NCI-H526 (cell line): Measurements from ENCODE around the gene PLSCR3.

ENCODE experiments used
- DNase-seq, 2 experiments: peaks; one replicate each; lab custom pipeline; 2025; lab: John Stamatoyannopoulos, UW

Gene PLSCR3

DNA sequence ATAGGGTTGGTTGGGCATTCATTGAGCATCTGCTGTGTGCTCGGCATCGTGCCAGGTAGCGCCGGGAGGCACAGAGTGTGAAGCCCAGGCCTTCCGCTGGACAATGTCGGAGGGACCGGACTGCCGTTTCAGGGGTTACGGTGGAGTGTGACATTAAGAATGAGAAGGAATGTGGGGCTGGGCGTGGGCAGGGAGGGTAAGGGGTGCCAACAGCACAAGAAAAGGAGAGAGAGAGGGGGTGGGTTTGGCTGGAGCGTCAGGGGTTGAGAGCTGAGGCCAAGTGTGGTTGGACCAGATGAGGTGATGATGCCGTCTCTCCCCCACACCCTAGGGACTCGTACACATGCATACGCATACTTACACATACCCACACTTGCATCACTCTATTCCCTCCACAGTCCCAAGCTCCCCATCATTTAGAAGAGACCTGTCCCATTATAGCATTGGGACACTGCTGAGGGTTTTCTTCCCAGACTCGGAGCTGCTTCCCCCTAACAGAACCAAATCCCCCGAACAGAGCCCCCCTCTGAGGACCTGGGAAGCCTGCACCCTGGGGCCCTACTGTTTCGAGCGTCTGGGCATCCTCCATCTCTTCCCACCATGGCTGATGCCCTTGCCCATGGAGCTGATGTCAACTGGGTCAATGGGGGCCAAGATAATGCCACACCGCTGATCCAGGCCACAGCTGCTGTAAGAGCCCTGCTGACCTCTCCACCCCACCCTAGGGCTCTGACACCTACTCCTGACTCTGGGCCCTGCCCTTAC lies 45.7 kb downstream of the PLSCR3 start:
- no peak for DNase-seq

DNA sequence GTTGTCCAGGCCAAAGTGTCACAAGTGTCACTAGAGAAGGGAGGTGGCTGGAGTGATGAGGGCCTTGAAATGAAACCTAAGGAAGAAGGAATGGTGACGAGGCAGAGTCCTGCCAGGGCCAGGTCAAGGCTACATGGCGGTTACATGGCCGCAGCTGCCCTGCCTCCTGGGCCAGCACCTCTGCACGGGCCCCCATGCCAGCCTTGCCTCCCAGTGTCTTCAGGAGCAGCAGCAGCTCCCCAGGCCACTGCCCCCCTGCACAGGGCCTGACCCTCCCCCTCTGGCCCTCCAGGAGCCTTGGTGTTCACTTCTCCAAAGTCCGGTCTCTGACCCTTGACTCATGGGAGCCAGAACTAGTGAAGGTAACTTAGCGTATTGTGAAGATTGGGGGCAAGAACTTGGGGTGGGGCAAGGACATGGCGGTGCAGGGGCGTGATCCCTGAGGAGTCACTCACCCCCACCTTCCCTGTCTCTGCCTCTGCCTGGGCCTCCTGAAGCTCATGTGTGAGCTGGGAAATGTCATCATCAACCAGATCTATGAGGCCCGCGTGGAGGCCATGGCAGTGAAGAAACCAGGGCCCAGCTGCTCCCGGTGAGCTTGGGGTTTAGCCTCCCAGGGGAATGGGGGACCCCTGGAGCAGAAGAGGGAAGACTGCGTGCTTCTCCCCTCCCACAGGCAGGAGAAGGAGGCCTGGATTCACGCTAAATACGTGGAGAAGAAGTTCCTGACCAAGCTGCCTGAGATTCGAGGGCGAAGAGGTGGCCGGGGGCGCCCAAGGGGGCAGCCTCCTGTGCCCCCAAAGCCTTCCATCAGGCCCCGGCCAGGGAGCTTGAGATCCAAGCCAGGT lies 46.5 kb downstream of the PLSCR3 start:
- no peak for DNase-seq

DNA sequence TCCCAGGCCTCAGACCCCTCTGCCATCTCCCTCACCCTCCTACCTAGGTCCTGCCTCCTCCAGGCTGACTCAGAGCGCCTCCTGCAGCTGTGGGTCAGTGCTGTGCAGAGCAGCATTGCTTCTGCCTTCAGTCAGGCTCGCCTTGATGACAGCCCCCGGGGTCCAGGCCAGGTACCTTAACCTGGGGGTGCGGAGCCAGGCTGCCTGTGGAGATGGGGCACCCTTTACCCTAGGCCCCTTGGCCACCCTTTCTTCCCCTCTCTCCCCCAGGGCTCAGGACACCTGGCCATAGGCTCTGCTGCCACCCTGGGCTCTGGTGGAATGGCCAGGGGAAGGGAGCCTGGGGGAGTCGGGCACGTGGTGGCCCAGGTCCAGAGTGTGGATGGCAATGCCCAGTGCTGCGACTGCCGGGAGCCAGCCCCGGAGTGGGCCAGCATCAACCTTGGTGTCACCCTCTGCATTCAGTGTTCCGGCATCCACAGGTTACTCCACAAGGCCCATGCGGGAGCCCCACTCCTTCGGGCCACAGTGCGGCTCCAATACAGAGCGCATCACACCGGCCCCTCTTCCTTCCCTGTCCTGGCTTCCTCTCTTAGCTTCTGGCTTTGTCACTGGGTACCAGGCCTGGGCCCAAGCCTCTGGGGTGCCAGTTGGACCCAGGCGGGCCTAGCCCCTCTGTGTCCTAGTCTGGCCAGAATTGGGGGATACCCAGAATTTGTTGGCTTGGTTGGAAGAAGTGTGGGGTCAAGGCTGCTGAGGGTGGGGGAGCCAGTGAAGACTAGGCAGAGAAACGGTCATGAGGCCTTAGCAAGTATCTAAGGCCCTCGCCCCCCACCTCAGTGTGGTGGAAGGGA lies 47.3 kb downstream of the PLSCR3 start:
- no peak for DNase-seq

DNA sequence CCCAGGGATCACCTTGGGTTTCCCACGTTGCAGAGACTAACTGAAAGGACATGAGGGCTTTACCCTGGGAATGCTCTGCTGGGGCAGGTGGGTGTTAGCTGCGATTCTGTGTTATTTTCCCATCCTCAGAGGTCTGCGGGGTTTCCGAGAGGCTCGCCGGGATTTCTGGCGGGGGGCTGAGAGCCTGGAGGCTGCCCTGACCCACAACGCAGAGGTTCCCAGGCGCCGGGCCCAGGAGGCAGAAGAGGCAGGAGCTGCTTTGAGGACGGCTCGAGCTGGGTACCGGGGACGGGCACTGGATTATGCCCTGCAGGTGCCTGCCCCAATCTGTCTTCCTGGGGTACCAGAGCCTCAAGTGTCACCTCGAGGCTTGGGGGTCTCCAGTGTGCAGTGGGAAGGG lies 51.1 kb downstream of the PLSCR3 start:
- DNase-seq = no peak

DNA sequence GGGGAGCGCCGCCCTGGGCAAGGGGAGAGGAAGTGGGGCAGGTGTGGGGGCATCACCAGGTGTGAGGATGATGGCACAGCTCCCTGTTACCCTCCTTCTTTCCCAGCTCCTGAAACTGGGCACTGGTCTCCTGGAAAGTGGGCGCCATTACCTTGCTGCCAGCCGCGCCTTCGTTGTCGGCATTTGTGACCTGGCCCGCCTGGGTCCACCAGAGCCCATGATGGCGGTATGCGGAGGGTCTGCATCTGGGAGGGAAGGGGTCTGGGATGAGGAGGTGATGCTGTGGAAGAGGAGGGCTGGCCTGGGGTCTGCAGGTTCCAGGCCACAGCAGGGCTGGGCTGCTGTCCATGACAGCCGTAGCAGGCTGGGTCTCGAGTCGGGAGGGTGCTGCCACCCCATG lies 52.5 kb downstream of the PLSCR3 start:
- no peak for DNase-seq

DNA sequence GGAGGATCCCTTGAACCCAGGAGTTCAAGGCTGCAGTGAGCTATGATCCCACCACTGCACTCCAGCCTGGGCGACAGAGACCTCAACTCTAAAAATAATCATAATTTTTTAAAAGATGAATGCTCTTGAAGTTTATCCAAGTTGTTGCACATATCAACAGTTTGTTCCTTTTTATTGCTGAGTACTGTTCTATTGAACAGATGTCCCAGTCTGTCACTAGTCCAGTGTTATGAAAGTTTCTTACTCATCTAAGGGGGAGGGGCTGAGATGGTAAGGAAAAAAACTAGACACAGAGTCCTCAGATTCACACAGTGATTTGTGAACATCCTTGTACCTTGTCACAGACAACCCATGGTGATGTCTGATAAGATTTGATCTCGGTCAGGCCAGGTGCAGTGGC lies 54.1 kb downstream of the PLSCR3 start:
- no peak for DNase-seq
